CD4-positive, alpha-beta T cell treated with Interleukin-17A for 1 hour (primary cell): Measurements from ENCODE around the gene TIMM50.
A peak's percentile ranks its signal among the peaks of the same experiment; 100 is the strongest.
"Not testable (repeated sequence)": the region's sequence is repeated elsewhere in the genome, so short reads cannot be mapped to it uniquely, and the experiment has no call there.

Experiments used
- DNase-seq: peaks from one replicate; pipeline ENCODE4 v3.0.0-alpha.2; 2020

The TIMM50 gene

DNA sequence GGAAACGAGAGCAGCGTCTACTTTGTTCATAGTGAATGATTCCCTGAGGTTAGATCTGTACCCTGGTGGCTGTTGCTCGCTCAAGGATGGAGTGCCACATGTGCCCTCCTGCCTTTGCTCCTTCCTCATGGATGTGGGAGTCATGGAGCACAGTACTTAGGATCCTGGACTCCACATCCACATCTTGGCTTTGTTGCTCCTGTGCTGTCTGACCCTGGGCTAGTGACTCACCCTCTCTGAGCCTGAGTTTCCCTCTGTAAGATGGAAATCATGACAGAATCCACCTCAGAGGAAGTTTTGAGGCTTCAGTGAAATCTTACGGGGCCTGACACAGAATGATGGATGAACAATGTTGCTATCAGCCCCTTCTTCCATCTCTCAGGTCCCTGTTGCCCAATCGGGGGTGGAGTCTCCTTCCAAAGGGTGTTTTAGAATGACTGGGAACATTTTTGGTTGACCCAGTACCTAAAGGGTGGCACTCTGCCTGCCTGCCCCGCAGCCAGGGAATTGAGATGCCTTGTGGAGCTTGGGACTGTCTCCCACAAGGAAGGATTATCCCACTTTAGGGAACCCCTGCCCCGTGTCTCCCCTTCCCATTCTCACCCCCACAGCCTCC lies 9.8 kb upstream of the TIMM50 start:
- no peak for DNase-seq

GRCh38 chr19:39471756-39472536 lies 8.7 kb upstream of the TIMM50 start:
- DNase-seq, result no peak

DNA sequence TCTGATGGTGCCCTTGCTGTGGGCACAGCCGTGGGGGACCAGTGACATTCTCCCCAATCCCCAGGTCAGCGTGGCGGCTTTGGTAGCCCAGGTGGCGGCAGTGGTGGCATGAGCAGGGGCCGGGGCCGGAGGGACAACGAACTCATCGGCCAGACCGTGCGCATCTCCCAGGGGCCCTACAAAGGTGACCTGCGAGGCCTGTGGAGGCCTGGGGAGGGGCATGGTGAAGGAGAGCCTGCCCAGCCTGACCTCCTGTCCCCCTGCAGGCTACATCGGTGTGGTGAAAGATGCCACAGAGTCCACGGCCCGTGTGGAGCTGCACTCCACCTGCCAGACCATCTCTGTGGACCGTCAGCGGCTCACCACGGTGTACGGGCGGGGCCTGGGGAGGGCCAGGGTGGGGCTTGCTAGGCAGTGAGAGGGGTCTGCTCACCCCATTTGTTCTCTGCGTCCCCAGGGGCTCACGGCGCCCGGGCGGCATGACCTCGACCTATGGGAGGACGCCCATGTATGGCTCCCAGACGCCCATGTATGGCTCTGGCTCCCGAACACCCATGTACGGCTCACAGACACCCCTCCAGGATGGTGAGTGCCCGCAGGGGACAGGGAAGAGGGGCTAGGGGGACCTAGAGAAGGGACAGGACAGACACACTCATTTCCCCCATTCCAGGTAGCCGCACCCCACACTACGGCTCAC lies 7.7 kb upstream of the TIMM50 start:
- no peak for DNase-seq

- no peak for DNase-seq
These were observed 7.1 kb upstream of the TIMM50 start for GRCh38 chr19:39473443-39473960.

GRCh38 chr19:39474139-39474620 lies 6.5 kb upstream of the TIMM50 start:
- DNase-seq, result peak; percentile 78

GRCh38 chr19:39475748-39476147 lies 4.9 kb upstream of the TIMM50 start:
- DNase-seq, result no peak

DNA sequence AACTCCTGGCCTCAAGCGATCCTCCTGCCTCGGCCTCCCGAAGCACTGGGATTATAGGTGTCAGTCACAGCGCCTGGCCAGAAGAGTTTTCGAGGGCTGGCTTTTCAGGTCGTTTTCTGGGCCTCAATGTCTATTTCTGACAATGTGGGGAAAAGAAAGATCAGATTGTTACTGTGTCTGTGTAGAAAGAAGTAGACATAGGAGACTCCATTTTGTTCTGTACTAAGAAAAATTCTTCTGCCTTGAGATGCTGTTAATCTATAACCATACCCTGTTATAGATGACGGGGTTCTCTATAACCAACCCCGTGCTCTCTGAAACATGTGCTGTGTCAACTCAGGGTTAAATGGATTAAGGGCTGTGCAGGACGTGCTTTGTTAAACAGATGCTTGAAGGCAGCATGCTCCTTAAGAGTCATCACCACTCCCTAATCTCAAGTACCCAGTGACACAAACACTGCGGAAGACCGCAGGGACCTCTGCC lies 1.3 kb upstream of the TIMM50 start:
- DNase-seq, result not testable (repeated sequence)

- no peak for DNase-seq
These were observed 722 bp upstream of the TIMM50 start for GRCh38 chr19:39479916-39480315.

DNA sequence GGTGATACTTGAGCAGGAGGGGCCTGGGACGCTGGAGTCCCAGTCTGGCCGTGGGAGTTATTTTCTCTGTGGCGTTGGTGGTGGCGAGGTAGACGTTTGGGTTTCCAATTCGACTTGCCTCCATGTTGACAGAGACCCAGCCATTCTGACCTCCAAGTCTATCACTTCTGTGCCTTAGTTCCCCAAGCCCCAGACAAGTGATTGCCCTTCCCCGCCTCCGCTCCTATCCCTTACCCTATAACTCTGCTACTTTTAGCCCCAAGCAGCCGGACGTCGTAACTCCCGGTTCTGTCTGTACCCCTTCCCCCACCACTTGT lies 549 bp downstream of the TIMM50 start:
- DNase-seq, result no peak

DNA sequence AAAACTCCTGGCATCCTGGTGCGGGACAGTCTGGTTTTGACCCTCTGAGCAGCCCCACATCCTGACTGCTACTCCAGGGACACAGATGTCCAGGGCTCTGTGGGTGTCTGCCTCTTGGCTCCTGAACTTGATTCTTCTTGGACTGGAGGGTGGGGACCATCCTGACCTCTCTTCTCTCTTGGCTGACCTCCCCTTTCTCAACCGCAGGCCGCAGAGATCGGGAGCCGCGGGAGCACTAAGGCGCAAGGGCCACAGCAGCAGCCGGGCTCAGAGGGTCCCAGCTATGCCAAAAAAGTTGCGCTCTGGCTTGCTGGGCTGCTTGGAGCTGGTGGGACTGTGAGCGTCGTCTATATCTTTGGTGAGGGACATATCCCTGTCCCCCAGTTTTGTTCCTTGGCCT lies 1.0 kb downstream of the TIMM50 start:
- no peak for DNase-seq

- DNase-seq, result no peak
These were observed 2.5 kb downstream of the TIMM50 start for GRCh38 chr19:39483141-39483540.

DNA sequence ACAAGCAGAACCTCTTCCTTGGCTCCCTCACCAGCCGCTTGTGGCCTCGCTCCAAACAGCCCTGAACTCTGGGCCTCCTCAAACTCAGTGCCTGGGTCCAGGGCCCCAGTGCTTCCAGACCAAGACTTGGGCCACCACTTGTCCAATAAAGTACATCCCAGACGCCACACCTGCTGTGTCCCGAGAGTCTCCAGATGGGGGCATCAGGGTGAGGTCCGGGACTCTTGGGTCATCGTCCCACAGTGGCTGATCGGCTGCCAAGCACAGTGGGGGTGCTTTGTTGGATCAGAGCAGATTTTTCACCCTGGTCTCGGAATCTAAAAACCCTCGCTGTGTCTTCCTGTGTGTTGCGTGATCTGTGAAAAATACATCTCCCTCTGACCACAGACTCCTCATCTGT lies 9.1 kb downstream of the TIMM50 start:
- no peak for DNase-seq

GRCh38 chr19:39492225-39492624 lies 11.6 kb downstream of the TIMM50 start:
- DNase-seq, result no peak

DNA sequence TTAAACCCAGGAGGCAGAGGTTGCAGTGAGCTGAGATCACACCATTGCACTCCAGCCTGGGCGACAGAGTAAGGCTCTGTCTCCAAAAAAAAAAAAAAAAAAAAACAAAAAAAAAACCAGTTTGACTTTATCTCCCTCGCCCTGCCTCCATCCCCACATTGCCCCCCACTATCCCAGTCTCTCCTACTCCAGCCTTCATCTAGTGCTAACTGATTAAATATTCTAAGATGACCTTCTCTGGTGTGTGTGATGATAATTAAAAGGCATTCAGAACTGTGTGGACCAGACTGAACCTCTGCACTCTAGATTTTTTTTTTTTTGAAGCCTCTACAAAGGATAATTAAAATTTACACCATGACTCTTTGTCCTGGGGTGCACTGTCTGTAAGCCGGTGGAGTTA lies 12.2 kb downstream of the TIMM50 start:
- DNase-seq, result no peak

GRCh38 chr19:39494661-39495060 lies 14.0 kb downstream of the TIMM50 start:
- no peak for DNase-seq

GRCh38 chr19:39496063-39496462 lies 15.4 kb downstream of the TIMM50 start:
- DNase-seq, result no peak

- no peak for DNase-seq
These were observed 17.0 kb downstream of the TIMM50 start for GRCh38 chr19:39497701-39497995.

- no peak for DNase-seq
These were observed 17.6 kb downstream of the TIMM50 start for GRCh38 chr19:39497996-39498797.

- DNase-seq, result no peak
These were observed 18.4 kb downstream of the TIMM50 start, which contains the start of gene DLL3 for GRCh38 chr19:39498798-39499642. Gene DLL3 (plus strand): TSS chr19:39498947. CDS start chr19:39498975, 28 bp downstream.

DNA sequence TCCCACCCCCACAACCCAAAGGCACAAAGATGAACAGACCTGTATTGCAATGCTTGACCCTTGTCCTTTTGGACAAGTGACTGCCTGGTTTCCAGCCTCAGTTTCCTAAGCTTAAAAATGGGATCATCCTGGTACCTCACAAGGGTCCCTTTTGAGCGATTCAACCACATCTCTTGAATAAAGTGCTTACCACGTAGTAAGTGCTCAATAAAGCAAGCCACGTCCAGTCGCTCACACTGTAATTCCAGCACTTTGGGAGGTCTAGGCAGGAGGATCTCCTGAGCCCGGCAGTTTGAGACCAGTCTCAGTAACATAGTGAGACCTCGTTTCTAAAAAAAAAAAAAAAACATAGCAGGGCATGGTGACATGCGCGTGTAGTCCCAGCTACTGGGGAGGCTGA lies 19.3 kb downstream of the TIMM50 start:
- DNase-seq, result no peak

DNA sequence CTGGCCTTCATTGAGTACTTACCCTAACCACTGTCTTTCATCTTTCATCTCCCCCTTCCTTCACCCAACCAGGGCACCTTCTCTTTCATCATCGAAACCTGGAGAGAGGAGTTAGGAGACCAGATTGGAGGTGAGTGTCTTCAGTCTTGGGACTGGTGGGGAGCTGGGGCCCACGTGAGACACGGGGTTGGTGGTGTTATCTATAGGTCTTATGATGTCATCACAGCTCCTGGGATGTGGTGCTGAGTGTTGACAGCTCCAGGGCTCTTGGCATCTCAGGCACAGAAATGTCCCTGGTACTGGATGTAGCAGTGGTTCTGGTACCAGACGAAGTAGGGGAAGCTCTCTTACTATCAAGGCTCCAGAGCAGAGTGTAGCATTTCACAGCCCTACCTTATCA lies 19.9 kb downstream of the TIMM50 start:
- no peak for DNase-seq

DNA sequence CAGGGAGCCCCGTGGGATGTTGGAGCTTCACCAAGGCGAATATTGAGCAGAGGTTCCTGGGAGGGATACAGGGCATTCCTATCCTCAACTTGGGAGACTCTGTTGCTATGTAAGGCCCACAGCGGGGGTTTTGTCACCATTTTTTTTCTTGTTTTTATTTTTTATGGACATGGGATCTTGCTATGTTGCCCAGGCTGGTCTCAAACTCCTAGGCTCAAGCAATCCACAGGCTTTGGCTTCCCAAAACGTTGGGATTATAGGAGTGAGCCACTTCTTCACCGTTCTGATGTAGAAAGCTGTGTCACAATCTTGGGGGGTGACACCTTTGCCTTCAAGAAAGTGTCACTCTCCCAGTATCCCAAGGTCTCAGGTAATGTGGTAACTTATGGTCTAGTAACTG lies 20.7 kb downstream of the TIMM50 start:
- DNase-seq, result no peak
